K562 (cell line): ENCODE measurements around the gene BMS1.

Source experiments
- CTCF ChIP-seq, 3 experiments: IDR thresholded peaks in 2 of 3; conservative IDR thresholded peaks in 1 of 3; 2 replicates each; pipeline ENCODE4 v1.5.1; 2011 to 2012; ENCODE audit warnings: low read length in 3 of 3, mild to moderate bottlenecking in 3 of 3, control low read depth in 2 of 3, improper control_type of control experiment in 1 of 3, inconsistent platforms in 1 of 3, low read depth in 1 of 3, mixed read lengths in 1 of 3, moderate library complexity in 1 of 3; ENCODE audit not compliant: insufficient read depth in 2 of 3
- FOS ChIP-seq: IDR thresholded peaks from 3 replicates; pipeline ENCODE4 v1.6.1; 2011; ENCODE audit not compliant: insufficient read length; ENCODE audit errors: extremely low read depth
- NCOR1 ChIP-seq: fragments of 450-650 bp; IDR thresholded peaks from 2 replicates; pipeline ENCODE4 v1.6.1; 2016; ENCODE audit warnings: mild to moderate bottlenecking, moderate library complexity
- SMARCC2 ChIP-seq: fragments of 450-650 bp; IDR thresholded peaks from 2 replicates; pipeline ENCODE4 v1.6.1; 2017; ENCODE audit warnings: antibody characterized with exemption, moderate library complexity, mild to moderate bottlenecking, low read depth

GRCh38 chr10:42769173-42769572 is 13.4 kb upstream of the BMS1 start:
- TF ChIP-seq CTCF (IDR thresholded peaks at IDR 0.05 in 2 of 3, conservative IDR thresholded peaks at IDR 0.05 in 1 of 3; ENCODE audit: insufficient read depth in 2 of 3, low read depth in 1 of 3, low read length in 3 of 3) (no peak), NCOR1 (no peak), FOS (no peak), SMARCC2 (no peak)
